ENCODE measurements around the gene NUP35. TPM values are rescaled to one million over a fixed set of nuclear protein-coding genes. Genes with fewer than 3 reads are reported as not detected.
"Not testable (repeated sequence)": the region's sequence is repeated elsewhere in the genome, so short reads cannot be mapped to it uniquely, and the experiment has no call there.

NUP35 gene
- total and polyA plus RNA-seq, 2 experiments from 2014 or later: 12.1 to 19.7 TPM

- DNase-seq (ENCODE audit: low read depth in 1 of 2, low spot score in 1 of 2): peak in 1 of 2 donors; percentile 73
- Histone ChIP-seq H3K36me3 (no peaks in the 10 kb centered on the region), H3K27ac (no peak overlapping the region), H3K4me3 (no peak overlapping the region), H3K27me3 (no peaks in the 10 kb centered on the region), H3K9me3 (ENCODE audit: low read depth) (no peaks in the 10 kb centered on the region), H3K4me1 (ENCODE audit: low read depth) (no peaks in the 10 kb centered on the region)
- TF ChIP-seq, protein P1, sequence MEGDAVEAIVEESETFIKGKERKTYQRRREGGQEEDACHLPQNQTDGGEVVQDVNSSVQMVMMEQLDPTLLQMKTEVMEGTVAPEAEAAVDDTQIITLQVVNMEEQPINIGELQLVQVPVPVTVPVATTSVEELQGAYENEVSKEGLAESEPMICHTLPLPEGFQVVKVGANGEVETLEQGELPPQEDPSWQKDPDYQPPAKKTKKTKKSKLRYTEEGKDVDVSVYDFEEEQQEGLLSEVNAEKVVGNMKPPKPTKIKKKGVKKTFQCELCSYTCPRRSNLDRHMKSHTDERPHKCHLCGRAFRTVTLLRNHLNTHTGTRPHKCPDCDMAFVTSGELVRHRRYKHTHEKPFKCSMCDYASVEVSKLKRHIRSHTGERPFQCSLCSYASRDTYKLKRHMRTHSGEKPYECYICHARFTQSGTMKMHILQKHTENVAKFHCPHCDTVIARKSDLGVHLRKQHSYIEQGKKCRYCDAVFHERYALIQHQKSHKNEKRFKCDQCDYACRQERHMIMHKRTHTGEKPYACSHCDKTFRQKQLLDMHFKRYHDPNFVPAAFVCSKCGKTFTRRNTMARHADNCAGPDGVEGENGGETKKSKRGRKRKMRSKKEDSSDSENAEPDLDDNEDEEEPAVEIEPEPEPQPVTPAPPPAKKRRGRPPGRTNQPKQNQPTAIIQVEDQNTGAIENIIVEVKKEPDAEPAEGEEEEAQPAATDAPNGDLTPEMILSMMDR (IDR thresholded peaks at IDR 0.05; ENCODE audit: low read depth, low read length): no peak
Observed at GRCh38 chr2:183149489-183149888, 25.2 kb downstream of the NUP35 start.

DNA sequence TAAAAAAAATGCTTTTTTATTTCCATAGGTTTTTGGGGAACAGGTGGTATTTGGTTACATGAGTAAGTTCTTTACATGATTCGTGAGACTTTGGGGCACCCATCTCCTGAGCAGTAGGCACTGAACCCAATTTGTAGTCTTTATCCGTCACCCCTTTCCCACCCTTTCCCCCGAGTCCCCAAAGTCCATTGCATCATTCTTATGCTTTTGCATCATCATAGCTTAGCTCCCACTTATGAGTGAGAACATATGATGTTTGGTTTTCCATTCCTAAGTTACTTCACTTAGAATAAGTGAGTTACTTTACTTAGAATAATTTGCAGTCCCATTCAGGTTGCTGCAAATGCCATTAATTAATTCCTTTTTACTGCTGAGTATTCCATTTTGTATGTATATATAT lies 28.0 kb downstream of the NUP35 start:
- not testable (repeated sequence) for H3K4me1 ChIP-seq (ENCODE audit: low read depth); DNase-seq (ENCODE audit: low read depth in 1 of 2, low spot score in 1 of 2); H3K9me3 ChIP-seq (ENCODE audit: low read depth); H3K27me3 ChIP-seq; H3K27ac ChIP-seq; H3K4me3 ChIP-seq; H3K36me3 ChIP-seq

DNA sequence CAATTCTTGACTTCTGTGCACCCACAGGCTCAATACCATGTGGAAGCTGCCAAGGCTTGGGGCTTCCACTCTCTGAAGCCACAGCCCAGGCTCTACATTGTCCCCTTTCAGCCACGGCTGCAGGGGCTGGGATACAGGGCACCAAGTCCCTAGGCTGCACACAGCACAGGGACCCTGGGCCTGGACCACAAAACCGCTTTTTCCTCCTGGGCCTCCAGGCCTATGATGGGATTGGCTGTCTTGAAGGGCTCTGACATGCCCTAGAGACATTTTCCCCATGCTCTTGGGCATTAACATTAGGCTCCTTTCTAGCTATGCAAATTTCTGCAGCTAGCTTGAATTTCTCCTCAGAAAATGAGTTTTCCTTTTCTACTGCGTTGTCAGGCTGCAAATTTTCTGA lies 29.7 kb downstream of the NUP35 start:
- Histone ChIP-seq H3K27ac (no peak overlapping the region), H3K9me3 (ENCODE audit: low read depth) (no peaks in the 10 kb centered on the region), H3K4me1 (ENCODE audit: low read depth) (no peaks in the 10 kb centered on the region), H3K27me3 (no peaks in the 10 kb centered on the region), H3K4me3 (no peak overlapping the region), H3K36me3 (no peaks in the 10 kb centered on the region)
- TF ChIP-seq, protein P1 (IDR thresholded peaks at IDR 0.05; ENCODE audit: low read depth, low read length): no peak
- DNase-seq (ENCODE audit: low read depth in 1 of 2, low spot score in 1 of 2): no peak

GRCh38 chr2:183154772-183155171 lies 30.5 kb downstream of the NUP35 start:
- not testable (repeated sequence) for H3K4me1 ChIP-seq (ENCODE audit: low read depth); H3K27ac ChIP-seq; DNase-seq (ENCODE audit: low read depth in 1 of 2, low spot score in 1 of 2); H3K4me3 ChIP-seq; H3K9me3 ChIP-seq (ENCODE audit: low read depth); H3K27me3 ChIP-seq; H3K36me3 ChIP-seq

GRCh38 chr2:183157131-183157530 lies 32.9 kb downstream of the NUP35 start:
- no peaks in the 10 kb centered on the region for H3K9me3 ChIP-seq (ENCODE audit: low read depth)
- no peak for DNase-seq (ENCODE audit: low read depth in 1 of 2, low spot score in 1 of 2)

GRCh38 chr2:183162362-183162761 lies 38.1 kb downstream of the NUP35 start:
- Histone ChIP-seq H3K27ac (no peak overlapping the region), H3K27me3 (no peaks in the 10 kb centered on the region), H3K9me3 (ENCODE audit: low read depth) (no peaks in the 10 kb centered on the region), H3K36me3 (peaks cover 3% of the 10 kb centered on the region), H3K4me1 (ENCODE audit: low read depth) (peaks cover 10% of the 10 kb centered on the region), H3K4me3 (no peak overlapping the region)
- DNase-seq (ENCODE audit: low read depth in 1 of 2, low spot score in 1 of 2): peak in 1 of 2 donors; percentile 5
- TF ChIP-seq, protein P1 (IDR thresholded peaks at IDR 0.05; ENCODE audit: low read depth, low read length): no peak

More at GRCh38 chr2:183157131-183157530, 32.9 kb downstream of the NUP35 start:
- Histone ChIP-seq H3K36me3 (no peaks in the 10 kb centered on the region), H3K27ac (no peak overlapping the region), H3K4me3 (no peak overlapping the region), H3K27me3 (no peaks in the 10 kb centered on the region), H3K4me1 (ENCODE audit: low read depth) (no peaks in the 10 kb centered on the region)
- TF ChIP-seq, protein P1 (IDR thresholded peaks at IDR 0.05; ENCODE audit: low read depth, low read length): no peak
